Thyroid gland (tissue), 4 donors: ENCODE data around the gene EPB41L4A.

Experiments used
- CTCF ChIP-seq, 6 experiments: fragments of 200-600 bp in 3 of 6; fragments of 450-650 bp in 3 of 6; sonication (generic) in 3 of 6; IDR thresholded peaks; one replicate each; pipeline ENCODE4 v1.5.1; 2016 to 2019; ENCODE audit warnings: antibody characterized with exemption in 6 of 6, mild to moderate bottlenecking in 2 of 6, inconsistent platforms in 1 of 6, moderate library complexity in 1 of 6
- POLR2A ChIP-seq, 2 donors: fragments of 450-650 bp; IDR thresholded peaks; one replicate each; pipeline ENCODE4 v1.6.1; 2017; ENCODE audit warnings: antibody characterized with exemption in 2 of 2, mild to moderate bottlenecking in 2 of 2, moderate library complexity in 1 of 2

- TF ChIP-seq CTCF (IDR thresholded peaks at IDR 0.05) = no peak
- TF ChIP-seq POLR2A (IDR thresholded peaks at IDR 0.05) = no peak
Measured at GRCh38 chr5:112445626-112446350, 26.7 kb upstream of the EPB41L4A start.
